ENCODE results near the gene CHP2.

- no peak for TF ChIP-seq CTCF (IDR thresholded peaks at IDR 0.05; ENCODE audit: insufficient read depth, low read depth, low read length)
- TF ChIP-seq EZH2 (IDR thresholded peaks at IDR 0.05; ENCODE audit: insufficient read depth, low read length) = no peak
These were observed 44.3 kb upstream of the CHP2 start for GRCh38 chr16:23710504-23710903.
